Neural progenitor cell (in vitro differentiated cells): Measurements from ENCODE around the gene E2F1. TPM values are rescaled to one million over a fixed set of nuclear protein-coding genes. Genes with fewer than 3 reads are reported as not detected.

ENCODE experiments used
- DNase-seq: peaks from one replicate; pipeline ENCODE4 v3.0.0-alpha.2; 2016; ENCODE audit warnings: low spot score
- H2AFZ ChIP-seq: fragments of 200-600 bp; sonication (generic); replicated peaks from 2 replicates; pipeline ENCODE4 v1.6.1; 2016; ENCODE audit warnings: antibody characterized with exemption
- H3F3A ChIP-seq: fragments of 200-600 bp; sonication (generic); 2 replicates; pipeline ENCODE4 v1.6.1; 2016; ENCODE audit warnings: antibody characterized with exemption, low read depth
- H3K27ac ChIP-seq: fragments of 200-600 bp; sonication (generic); 2 replicates; pipeline ENCODE4 v1.5.1; 2016; ENCODE audit warnings: mild to moderate bottlenecking
- H3K27me3 ChIP-seq: fragments of 200-600 bp; sonication (generic); 2 replicates; pipeline ENCODE4 v1.6.1; 2016; ENCODE audit warnings: mild to moderate bottlenecking, moderate library complexity
- H3K36me3 ChIP-seq: fragments of 200-600 bp; sonication (generic); 2 replicates; pipeline ENCODE4 v1.5.1; 2016
- H3K4me1 ChIP-seq: fragments of 200-600 bp; sonication (generic); 2 replicates; pipeline ENCODE4 v1.6.1; 2016; ENCODE audit warnings: mixed run types
- H3K4me2 ChIP-seq: fragments of 200-600 bp; sonication (generic); 2 replicates; pipeline ENCODE4 v1.6.1; 2016
- H3K4me3 ChIP-seq: fragments of 200-600 bp; sonication (generic); 2 replicates; pipeline ENCODE4 v1.5.1; 2016
- H3K79me2 ChIP-seq: fragments of 200-600 bp; sonication (generic); 2 replicates; pipeline ENCODE4 v1.6.1; 2016; ENCODE audit warnings: low read depth
- H3K9ac ChIP-seq: fragments of 200-600 bp; sonication (generic); 2 replicates; pipeline ENCODE4 v1.6.1; 2016
- H3K9me3 ChIP-seq: fragments of 200-600 bp; sonication (generic); 2 replicates; pipeline ENCODE4 v1.5.1; 2016; ENCODE audit warnings: low read depth
- H4K20me1 ChIP-seq: fragments of 200-600 bp; sonication (generic); 2 replicates; pipeline ENCODE4 v1.6.1; 2016; ENCODE audit warnings: low read depth
- H3K27ac Mint-ChIP-seq: 3 replicates; pipeline ENCODE4 v1.8.0; 2021; ENCODE audit warnings: mixed read lengths
- H3K27me3 Mint-ChIP-seq: 2 replicates; pipeline ENCODE4 v1.8.0; 2022; ENCODE audit warnings: low read depth, mild to moderate bottlenecking, inconsistent platforms, moderate library complexity, mixed read lengths; ENCODE audit not compliant: insufficient read depth
- H3K36me3 Mint-ChIP-seq: 3 replicates; pipeline ENCODE4 v1.8.0; 2021; ENCODE audit warnings: mixed read lengths
- H3K4me1 Mint-ChIP-seq: 3 replicates; pipeline ENCODE4 v1.8.0; 2021; ENCODE audit warnings: mixed read lengths
- H3K4me3 Mint-ChIP-seq: 3 replicates; pipeline ENCODE4 v1.8.0; 2021; ENCODE audit warnings: mild to moderate bottlenecking, moderate library complexity, mixed read lengths
- H3K9me3 Mint-ChIP-seq: 3 replicates; pipeline ENCODE4 v1.8.0; 2020; ENCODE audit warnings: mixed read lengths
- CTCF ChIP-seq: fragments of 200-600 bp; sonication (generic); IDR thresholded peaks from 2 replicates; pipeline ENCODE4 v1.5.1; 2017; ENCODE audit warnings: antibody characterized with exemption, mild to moderate bottlenecking
- EZH2 ChIP-seq: fragments of 200-600 bp; sonication (generic); IDR thresholded peaks from 2 replicates; pipeline ENCODE4 v1.6.1; 2017; ENCODE audit warnings: antibody characterized with exemption, mild to moderate bottlenecking, moderate library complexity
- EZH2phosphoT487 ChIP-seq: fragments of 200-600 bp; sonication (generic); IDR thresholded peaks from 2 replicates; pipeline ENCODE4 v1.6.1; 2017; ENCODE audit warnings: antibody characterized with exemption
- total RNA-seq: library from RNA; depleted of rRNA; stranded (reverse); fragments of >200 nt; gene quantifications from 2 replicates; pipeline ENCODE4 v1.2.3, GENCODE V29; 2015; ENCODE audit warnings: low replicate concordance

Gene E2F1
- total RNA-seq, 1 donor from 2014 or later, result 9.7 TPM

- no peak overlapping the region for H3K4me3 Mint-ChIP-seq
- peaks cover 17% of the 10 kb centered on the region for H3K79me2 ChIP-seq
- TF ChIP-seq EZH2 (no peak), EZH2phosphoT487 (no peak), CTCF (no peak)
- peaks cover 35% of the 10 kb centered on the region for H3K4me1 Mint-ChIP-seq
- peaks cover 31% of the 10 kb centered on the region for H3K4me1 ChIP-seq
- H3K9me3 Mint-ChIP-seq, result no peaks in the 10 kb centered on the region
- peaks cover 31% of the 10 kb centered on the region for H3F3A ChIP-seq
- no peak overlapping the region for H3K27ac Mint-ChIP-seq
- no peaks in the 10 kb centered on the region for H3K27me3 ChIP-seq
- H3K4me3 ChIP-seq, result no peak overlapping the region
- peaks cover 17% of the 10 kb centered on the region for H4K20me1 ChIP-seq
- H3K27me3 Mint-ChIP-seq, result peaks cover 6% of the 10 kb centered on the region
- no peak overlapping the region for H3K9ac ChIP-seq
- H3K36me3 Mint-ChIP-seq, result no peaks in the 10 kb centered on the region
- no peak for DNase-seq
- no peaks in the 10 kb centered on the region for H3K36me3 ChIP-seq
- no peak overlapping the region for H3K27ac ChIP-seq
- H3K9me3 ChIP-seq, result no peaks in the 10 kb centered on the region
- H3K4me2 ChIP-seq, result no peak overlapping the region
- H2AFZ ChIP-seq, result no peak overlapping the region
Observed at GRCh38 chr20:33688938-33689424, 2.8 kb upstream of the E2F1 start.

- no peak overlapping the region for H3K4me3 Mint-ChIP-seq
- Histone ChIP-seq H3K4me2 (no peak overlapping the region), H3K4me1 (peaks cover 25% of the 10 kb centered on the region), H2AFZ (no peak overlapping the region), H3K9ac (no peak overlapping the region), H3K9me3 (no peaks in the 10 kb centered on the region), H3F3A (peaks cover 24% of the 10 kb centered on the region), H4K20me1 (peaks cover 24% of the 10 kb centered on the region), H3K79me2 (peaks cover 24% of the 10 kb centered on the region), H3K36me3 (no peaks in the 10 kb centered on the region), H3K27ac (no peak overlapping the region), H3K4me3 (no peak overlapping the region), H3K27me3 (no peaks in the 10 kb centered on the region)
- no peak for DNase-seq
- no peaks in the 10 kb centered on the region for H3K9me3 Mint-ChIP-seq
- no peak for TF ChIP-seq EZH2phosphoT487
- no peak for TF ChIP-seq CTCF
- TF ChIP-seq EZH2, result no peak
- peaks cover 5% of the 10 kb centered on the region for H3K27me3 Mint-ChIP-seq
- H3K36me3 Mint-ChIP-seq, result no peaks in the 10 kb centered on the region
- H3K27ac Mint-ChIP-seq, result no peak overlapping the region
- H3K4me1 Mint-ChIP-seq, result peaks cover 28% of the 10 kb centered on the region
Observed at GRCh38 chr20:33687993-33688937, 2.1 kb upstream of the E2F1 start.

- Mint-ChIP-seq H3K27me3 (peaks cover 4% of the 10 kb centered on the region), H3K36me3 (no peaks in the 10 kb centered on the region), H3K27ac (no peak overlapping the region), H3K4me1 (peaks cover 30% of the 10 kb centered on the region), H3K9me3 (no peaks in the 10 kb centered on the region), H3K4me3 (peak overlapping the region; percentile 82)
- TF ChIP-seq EZH2 (no peak), EZH2phosphoT487 (no peak), CTCF (no peak)
- no peak overlapping the region for H3K4me3 ChIP-seq
- peaks cover 20% of the 10 kb centered on the region for H3K4me1 ChIP-seq
- H4K20me1 ChIP-seq, result peaks cover 32% of the 10 kb centered on the region
- H3K27ac ChIP-seq, result no peak overlapping the region
- no peaks in the 10 kb centered on the region for H3K9me3 ChIP-seq
- no peak for DNase-seq
- no peaks in the 10 kb centered on the region for H3K27me3 ChIP-seq
- H3K9ac ChIP-seq, result no peak overlapping the region
- H3K36me3 ChIP-seq, result no peaks in the 10 kb centered on the region
- H3K79me2 ChIP-seq, result peaks cover 32% of the 10 kb centered on the region
- peaks cover 18% of the 10 kb centered on the region for H3F3A ChIP-seq
- no peak overlapping the region for H2AFZ ChIP-seq
- H3K4me2 ChIP-seq, result no peak overlapping the region
Observed at GRCh38 chr20:33687370-33687915, 1.3 kb upstream of the E2F1 start.
